ENCODE data around the gene CD160. TPM values are rescaled to one million over a fixed set of nuclear protein-coding genes. Genes with fewer than 3 reads are reported as not detected.

The CD160 gene
- total RNA-seq, 4 donors from 2014 or later, result 0.26 TPM; not detected in 3

GRCh38 chr1:145786271-145786670 lies 67.0 kb downstream of the CD160 start:
- peaks cover 0 to 14% (median 7%) of the 10 kb centered on the region in 4 donors for H3K36me3 ChIP-seq
- DNase-seq (ENCODE audit: extremely low spot score), result no peak
- H3K4me1 ChIP-seq, result peaks cover 15 to 27% (median 24%) of the 10 kb centered on the region in 4 donors
- TF ChIP-seq POLR2AphosphoS5 (IDR thresholded peaks at IDR 0.05) (no peak), POLR2A (IDR thresholded peaks at IDR 0.05; ENCODE audit: low read depth) (no peak), CTCF (IDR thresholded peaks at IDR 0.05) (no peak), EP300 (IDR thresholded peaks at IDR 0.05) (no peak)
- 0% methylated on average over 1 of the region's 1 CpG for WGBS
- intact Hi-C loops (cut with DNase I), result loop anchor here (5.0 kb wide), 1 partner anchor 41 kb away; no protein-coding TSS in a partner anchor
- no peaks in the 10 kb centered on the region for H3K27me3 ChIP-seq
- no peak overlapping the region for H3K4me3 ChIP-seq
- H3K27ac ChIP-seq (replicated peaks in 1 of 4), result peak overlapping the region; percentile 81 to 84 (median 82)
- H3K9me3 ChIP-seq, result no peaks in the 10 kb centered on the region

- Histone ChIP-seq H3K9me3 (no peaks in the 10 kb centered on the region), H3K27me3 (no peaks in the 10 kb centered on the region), H3K27ac (replicated peaks in 1 of 4) (no peak overlapping the region), H3K4me3 (no peak overlapping the region), H3K36me3 (peaks cover 0 to 25% (median 8%) of the 10 kb centered on the region in 4 donors), H3K4me1 (peaks cover 6 to 17% (median 14%) of the 10 kb centered on the region in 4 donors)
- TF ChIP-seq POLR2AphosphoS5 (IDR thresholded peaks at IDR 0.05) (no peak), EP300 (IDR thresholded peaks at IDR 0.05) (no peak), POLR2A (IDR thresholded peaks at IDR 0.05; ENCODE audit: low read depth) (no peak), CTCF (IDR thresholded peaks at IDR 0.05) (no peak)
- intact Hi-C loops (cut with DNase I), result loop anchor here (5.0 kb wide), 1 partner anchor 39 kb away; no protein-coding TSS in a partner anchor
- 96% methylated on average over 3 of the region's 3 CpGs for WGBS
- DNase-seq (ENCODE audit: extremely low spot score), result no peak
Measured at GRCh38 chr1:145788580-145788979, 69.3 kb downstream of the CD160 start.

Other genes starting within 250 kb of the CD160 start
- 10 to 100 TPM; 14.3 to 21.6 (median 16.0) TPM for gene GPR89A, start 111.5 kb upstream of the CD160 start, total RNA-seq
- gene PDZK1, start 12.1 kb upstream of the CD160 start, total RNA-seq, result under 1 TPM in 1 of 4 donors, not detected in 3; 0.75 TPM
- gene RNF115, start 104.6 kb downstream of the CD160 start, total RNA-seq, result 10 to 100 TPM; 37.8 to 46.3 (median 40.3) TPM
- gene POLR3C, start 104.7 kb downstream of the CD160 start, total RNA-seq, result 10 to 100 TPM; 22.3 to 34.1 (median 27.8) TPM
- 1 to 10 TPM; 1.2 to 3.6 (median 1.6) TPM for gene NUDT17, start 126.1 kb downstream of the CD160 start, total RNA-seq
- gene PIAS3, start 139.6 kb downstream of the CD160 start, total RNA-seq, result 10 to 100 TPM; 11.9 to 25.3 (median 22.9) TPM
- 10 to 100 TPM in 2 of 4 donors, 1 to 10 TPM in 2; 4.0 to 11.1 (median 8.4) TPM for gene ANKRD35, start 166.4 kb downstream of the CD160 start, total RNA-seq
- gene ITGA10, start 190.6 kb downstream of the CD160 start, total RNA-seq, result 1 to 10 TPM; 1.7 to 7.2 (median 3.8) TPM
- 10 to 100 TPM; 18.3 to 21.2 (median 20.0) TPM for gene PEX11B, start 199.2 kb downstream of the CD160 start, total RNA-seq
- gene RBM8A, start 208.0 kb downstream of the CD160 start, total RNA-seq, result 100 to 1,000 TPM in 1 of 4 donors, 10 to 100 TPM in 3; 42.8 to 119 (median 69.7) TPM
- gene LIX1L, start 238.5 kb downstream of the CD160 start, total RNA-seq, result 10 to 100 TPM; 33.2 to 55.0 (median 41.7) TPM
- 1 to 10 TPM in 3 of 4 donors, under 1 TPM in 1; 0.66 to 1.7 (median 1.3) TPM for gene ANKRD34A, start 245.1 kb downstream of the CD160 start, total RNA-seq
- gene POLR3GL, start 245.2 kb downstream of the CD160 start, total RNA-seq, result 10 to 100 TPM; 29.0 to 41.5 (median 35.5) TPM

All from esophagus muscularis mucosa (tissue), 4 donors.